DMS114 treated with DMSO at 0.1 percent for 48 hours (cell line): Measurements from ENCODE around the gene TPRG1L.

ENCODE experiments used
- DNase-seq: peaks from one replicate; lab custom pipeline; 2025; ENCODE audit not compliant: unreplicated experiment; lab: John Stamatoyannopoulos, UW

TPRG1L gene

DNA sequence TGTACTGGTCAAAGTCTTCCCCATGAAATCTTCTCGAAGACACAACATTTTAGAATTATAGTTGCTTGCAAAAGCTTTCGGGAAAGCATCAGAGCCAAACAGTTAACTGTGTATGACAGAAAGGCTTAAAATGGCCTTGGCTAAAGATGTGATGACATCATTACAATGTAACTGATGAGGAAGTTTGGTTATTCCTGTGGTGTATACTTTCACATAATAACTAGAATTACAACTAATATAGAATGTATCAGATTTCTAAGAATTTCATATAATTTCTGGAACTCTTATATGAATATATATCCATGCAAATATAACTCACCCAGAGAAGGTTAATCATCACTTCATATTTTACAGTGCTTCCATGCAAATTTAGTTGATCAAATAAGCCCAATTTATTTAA lies 35.9 kb downstream of the TPRG1L start:
- no peak for DNase-seq

DNA sequence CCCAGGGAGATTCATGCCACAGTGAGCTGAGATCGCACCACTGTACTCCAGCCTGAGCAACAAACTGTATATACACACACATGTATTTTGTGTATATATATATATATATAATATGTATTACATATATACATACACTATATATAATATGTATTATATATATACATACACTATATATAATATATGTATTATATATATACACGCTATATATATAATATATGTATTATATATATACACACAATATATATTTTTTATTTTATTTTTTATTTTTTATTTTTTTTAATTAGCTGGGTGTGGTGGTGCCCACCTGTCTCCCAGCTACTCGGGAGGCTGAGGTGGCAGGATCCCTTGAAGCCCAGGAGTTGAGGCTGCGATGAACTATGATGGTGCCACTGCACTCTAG lies 36.8 kb downstream of the TPRG1L start:
- DNase-seq = no peak

DNA sequence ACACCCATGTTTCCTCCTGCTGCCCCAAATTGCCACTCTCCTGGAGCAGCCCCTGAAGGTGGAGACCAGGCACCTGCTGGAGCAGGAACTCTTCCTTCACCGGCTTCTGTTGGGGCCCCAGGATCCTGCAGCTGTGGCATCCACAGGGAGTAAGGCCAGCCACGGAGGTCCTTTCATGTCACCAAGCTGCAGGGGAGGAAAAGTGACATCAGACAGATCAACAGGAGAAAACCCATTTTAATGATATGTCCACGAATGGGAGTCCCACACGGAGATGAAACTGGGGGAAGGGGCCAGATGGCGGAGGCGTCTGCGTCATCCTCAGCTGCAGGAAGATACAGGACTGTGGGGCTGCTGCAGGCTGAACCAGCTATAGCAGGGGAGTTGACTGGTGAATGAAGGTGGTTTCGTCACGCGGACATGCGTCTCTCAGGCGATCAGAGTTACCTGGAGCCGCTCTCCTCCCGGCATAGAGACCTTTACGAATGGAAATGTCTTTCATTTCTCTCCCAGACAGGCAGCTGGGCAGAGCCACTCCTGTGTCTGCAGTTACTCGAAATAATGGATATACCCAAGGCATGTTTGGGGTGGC lies 37.4 kb downstream of the TPRG1L start:
- DNase-seq = no peak

DNA sequence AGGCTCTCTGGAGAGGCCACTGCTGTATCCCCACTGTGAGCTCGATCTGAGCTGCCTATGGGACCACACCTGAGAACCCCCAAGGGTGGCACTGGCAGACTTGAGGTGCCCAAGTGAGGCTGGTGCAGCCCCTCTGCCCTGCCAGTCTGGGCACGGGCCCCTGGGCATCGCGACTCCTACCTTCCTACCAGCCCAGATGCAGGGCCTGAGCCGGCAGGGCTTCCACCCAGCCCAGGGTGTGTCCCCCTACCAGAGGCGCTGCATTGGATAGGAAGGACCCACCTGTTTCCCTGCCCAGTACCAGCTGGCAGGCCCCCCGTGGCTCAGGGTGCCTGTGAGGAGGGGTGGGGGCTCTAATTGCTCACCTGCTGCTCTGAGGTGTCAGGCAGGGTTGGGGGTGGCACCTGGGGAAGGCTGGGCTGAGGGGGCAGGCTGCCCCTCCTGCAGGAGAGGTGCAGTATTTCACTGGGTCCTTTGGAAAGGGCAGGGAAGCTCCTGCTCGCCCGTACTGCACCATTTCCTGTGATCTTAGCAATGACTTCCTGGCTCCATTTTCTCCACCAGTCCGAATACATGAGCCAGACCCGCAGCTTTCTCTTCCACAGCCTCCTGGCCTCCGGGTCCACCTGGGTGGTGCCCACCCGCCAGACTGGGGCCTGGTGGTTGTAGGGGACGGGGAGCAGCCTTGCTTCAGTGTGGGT lies 39.3 kb downstream of the TPRG1L start:
- DNase-seq = no peak

DNA sequence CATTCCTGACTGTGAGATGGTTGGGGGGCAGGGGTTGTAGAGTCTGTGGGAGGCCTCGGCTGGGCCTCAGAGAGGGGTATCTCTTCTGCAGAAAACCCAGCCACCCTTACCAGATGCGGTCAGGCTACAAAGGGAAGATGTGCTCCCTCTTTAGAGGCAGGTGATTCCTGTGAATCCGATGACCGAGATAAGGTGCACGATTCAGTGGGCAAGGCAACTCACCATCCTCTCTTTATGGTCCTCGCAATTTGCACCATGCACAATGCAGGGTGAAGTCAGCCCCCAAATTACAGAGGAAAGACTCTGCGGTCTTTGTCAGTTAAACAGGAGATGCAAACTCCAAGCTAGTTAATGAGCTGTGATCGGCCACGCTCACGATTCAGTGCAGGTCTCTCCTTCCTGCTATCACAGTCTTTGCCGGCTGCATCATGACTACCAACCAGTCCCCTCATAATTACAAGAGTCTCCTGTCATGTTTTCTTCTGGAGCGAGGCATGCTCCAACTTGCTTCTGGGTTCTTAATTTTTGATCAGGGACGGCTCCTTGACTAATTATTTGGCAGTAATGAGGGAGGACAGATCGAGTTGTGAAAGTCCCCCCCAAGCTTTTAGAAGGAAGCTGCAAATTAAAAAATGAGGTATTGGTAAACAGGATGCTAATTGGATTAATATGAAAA lies 40.0 kb downstream of the TPRG1L start:
- no peak for DNase-seq

DNA sequence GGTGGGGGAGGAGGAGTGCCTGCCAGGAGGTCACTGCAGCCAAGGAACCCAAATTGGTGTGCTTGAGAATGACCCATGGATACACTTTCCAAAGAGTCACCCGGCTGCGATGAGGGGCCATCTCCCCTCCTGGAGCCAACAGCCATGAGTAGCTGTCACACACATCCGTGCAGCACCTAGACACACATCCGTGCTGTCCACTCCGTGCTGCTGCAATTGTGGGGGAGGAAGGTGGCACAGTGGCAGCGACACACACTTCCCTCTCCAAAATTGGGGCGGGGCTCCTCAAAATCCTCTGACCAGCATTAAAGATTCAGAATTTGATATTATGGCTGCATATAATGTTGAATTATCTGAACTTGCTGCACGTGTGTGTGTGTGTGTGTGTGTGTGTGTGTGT lies 43.3 kb downstream of the TPRG1L start:
- DNase-seq = no peak

DNA sequence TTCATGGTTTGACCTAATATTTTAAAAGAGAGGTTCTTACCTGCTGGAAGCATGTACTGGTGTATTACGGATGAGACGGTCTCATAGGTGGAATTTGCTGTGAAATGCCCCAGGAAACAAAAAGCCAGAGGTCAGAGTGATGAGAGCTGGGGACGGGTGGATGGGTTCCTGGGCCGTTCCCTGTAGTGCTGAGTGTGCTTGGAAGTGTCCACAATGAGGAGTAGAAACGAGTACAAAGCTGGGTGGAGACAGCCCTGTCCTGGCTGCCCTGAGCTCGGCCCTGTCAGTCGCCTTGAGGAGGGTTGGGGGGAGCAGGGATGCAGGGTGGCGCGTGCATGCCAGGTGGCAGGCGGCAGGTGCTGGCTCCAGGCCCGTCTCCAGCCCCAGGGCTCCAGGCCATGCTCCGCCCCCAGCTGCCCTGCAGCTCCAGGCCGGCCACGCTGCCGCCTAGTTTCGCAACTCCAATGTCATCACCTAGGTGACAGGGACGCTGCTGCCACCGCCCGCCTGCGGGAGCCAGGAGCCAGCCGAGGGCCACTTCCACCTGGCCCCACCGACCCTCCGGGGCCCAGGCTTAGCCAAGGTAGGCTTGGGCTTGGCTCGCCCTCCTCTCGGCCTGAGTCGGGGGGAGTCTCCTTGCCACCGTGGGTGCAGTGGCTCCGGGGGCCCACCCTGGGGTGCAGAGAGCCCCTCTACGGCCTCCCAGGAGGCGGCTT lies 43.9 kb downstream of the TPRG1L start:
- no peak for DNase-seq

DNA sequence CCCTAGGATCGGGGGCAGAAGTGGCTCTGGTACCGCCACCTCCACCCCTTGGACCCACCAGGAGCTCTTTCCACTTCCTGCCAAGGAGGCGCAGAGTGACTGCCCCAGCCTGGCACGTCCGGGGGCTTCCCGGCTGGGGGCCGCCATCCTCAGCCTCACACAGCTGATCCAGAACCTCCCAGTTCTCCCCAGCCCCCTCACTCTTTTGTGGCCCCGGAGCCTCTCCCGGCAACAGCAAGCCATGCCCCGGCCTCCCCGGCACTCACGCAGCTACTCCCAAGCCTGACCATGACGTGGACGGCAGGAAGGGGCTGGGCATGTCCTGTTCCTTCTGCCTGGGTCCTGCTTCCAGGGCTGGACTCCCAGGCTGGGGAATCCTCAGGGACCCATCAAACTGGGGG lies 44.6 kb downstream of the TPRG1L start:
- DNase-seq = no peak

DNA sequence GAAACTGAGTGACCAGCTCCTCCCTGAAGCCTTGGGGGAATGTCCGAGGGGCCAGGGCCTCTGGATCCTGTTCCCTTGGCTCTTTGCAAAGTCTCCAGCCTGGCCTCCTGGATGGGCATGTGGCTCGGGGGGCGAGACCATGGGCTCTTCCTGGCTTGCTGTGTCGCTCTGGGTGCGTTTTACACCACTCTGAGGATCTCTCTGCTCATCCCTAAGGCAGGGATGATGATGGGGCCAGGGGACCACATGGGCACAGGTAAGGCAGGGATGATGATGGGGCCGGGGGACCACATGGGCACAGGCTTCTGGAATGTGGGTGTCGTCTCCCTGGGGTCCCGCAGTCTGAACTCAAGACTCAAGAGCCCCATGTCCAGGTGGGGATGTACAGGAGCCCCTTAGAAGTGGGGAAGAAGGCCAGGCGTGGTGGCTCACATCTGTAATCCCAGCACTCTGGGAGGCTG lies 45.2 kb downstream of the TPRG1L start:
- no peak for DNase-seq

DNA sequence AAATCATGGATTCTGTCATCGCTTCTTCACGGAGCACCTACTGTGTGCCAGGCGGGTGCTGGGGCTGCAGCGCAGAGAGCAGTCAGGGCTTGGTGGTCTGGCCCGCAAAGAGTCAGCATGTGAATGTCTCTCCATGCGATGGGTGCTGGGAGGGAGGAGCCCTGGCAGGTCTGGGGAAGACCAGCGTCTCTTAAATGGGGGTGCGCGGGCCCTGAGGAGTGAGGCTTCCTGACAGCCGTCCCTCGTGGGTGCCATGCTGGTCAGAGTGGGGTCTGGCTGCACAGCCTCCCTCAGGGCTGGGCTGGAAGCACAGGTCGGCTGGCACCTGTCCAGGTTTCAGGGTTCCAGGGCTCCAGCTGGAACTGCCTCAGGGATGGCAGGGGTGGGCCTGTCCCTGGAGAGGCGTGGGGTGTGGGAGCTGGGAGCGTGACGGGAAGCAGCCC lies 46.0 kb downstream of the TPRG1L start:
- DNase-seq = no peak

DNA sequence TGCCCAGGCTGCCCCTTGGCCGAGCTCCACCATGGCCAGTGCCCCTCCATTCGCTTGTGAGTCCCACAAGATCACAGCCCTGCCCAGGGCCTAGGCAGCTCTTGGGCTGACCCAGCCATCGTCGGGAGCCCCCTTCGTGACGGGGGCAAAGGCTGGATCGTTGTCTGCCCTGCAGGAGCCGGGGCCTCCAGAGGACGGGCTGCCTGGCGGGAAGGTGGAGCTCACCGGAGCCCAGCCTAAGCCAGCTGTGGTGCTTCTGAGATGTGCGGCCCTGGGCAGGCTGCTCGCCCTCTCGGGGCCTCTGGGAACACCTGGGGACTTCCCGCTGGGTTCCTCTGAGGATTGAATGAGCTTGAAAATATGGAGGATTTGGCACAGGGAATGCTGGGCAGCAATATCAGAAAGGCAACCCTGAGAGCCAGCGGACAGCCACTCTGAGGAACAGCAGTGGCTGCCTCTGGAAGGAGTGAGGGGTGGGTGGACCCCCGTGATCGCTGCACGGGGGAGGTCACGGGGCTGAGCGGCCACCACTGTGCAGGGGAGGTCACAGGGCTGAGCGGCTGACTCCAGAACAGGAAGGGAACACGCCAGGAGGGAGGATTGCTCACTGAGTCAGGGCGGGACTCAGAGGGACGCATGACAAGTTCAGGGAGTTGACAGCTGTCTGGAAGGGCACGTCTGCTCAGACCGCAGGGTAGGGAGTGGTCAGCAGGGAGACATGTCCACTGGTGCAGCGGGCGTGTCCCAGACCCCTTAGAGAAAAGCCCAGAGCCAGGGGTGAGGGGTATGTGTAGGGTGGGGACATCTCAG lies 46.8 kb downstream of the TPRG1L start:
- DNase-seq = no peak

DNA sequence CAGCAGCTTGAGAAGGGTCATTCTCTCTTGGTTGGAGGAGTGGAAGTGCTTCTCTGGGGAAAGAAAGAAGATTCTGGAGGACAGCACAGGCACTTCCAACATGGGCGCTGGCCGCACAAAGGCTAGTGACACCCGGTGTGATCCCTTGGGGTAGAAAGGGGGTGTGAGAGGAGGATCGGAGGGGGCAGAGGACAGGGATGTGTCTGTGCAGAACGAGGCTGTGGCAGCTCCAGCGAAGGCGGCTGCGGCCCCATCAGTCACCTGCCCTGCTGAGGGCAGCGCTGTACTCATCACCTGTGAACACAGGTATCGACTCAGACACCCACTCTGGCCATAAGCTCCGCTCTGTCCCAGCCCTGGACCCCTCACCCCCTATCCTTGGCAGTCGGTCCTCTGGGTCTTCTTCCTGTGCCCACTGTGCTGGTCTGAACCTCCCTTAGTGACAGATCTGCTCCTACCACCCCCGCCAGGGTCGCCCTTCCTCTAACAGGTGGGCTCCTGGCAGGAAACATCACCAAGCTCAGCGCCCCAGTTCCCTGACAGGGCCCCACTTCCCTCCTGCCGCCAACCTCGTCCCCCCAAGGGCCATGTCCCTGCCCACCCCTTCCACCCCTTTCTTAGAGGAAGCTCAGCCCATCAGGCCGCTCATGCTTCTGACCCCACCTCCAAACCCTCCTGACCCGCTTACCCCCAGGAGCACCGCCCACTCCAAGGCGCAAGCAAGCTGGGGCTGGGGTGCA lies 47.6 kb downstream of the TPRG1L start:
- DNase-seq = no peak

DNA sequence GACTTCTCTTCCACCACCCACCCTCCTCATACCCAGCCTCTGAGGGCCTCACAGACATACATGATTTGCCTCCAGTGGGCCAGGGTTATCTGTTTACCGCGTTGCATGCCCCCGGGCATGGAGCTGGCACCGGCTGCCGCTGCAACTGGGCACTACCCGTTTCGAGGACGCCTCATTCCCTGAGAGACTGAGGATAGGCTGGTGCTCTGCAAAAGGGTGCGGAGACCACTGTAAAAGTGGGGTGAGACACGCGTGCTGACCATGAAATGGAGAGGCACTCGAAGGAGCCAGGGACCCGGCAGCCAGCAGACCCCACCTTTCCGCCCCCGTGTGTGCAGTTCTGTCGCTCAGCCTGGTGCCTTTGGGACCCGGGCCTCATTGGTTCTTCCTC lies 48.2 kb downstream of the TPRG1L start:
- DNase-seq = no peak

DNA sequence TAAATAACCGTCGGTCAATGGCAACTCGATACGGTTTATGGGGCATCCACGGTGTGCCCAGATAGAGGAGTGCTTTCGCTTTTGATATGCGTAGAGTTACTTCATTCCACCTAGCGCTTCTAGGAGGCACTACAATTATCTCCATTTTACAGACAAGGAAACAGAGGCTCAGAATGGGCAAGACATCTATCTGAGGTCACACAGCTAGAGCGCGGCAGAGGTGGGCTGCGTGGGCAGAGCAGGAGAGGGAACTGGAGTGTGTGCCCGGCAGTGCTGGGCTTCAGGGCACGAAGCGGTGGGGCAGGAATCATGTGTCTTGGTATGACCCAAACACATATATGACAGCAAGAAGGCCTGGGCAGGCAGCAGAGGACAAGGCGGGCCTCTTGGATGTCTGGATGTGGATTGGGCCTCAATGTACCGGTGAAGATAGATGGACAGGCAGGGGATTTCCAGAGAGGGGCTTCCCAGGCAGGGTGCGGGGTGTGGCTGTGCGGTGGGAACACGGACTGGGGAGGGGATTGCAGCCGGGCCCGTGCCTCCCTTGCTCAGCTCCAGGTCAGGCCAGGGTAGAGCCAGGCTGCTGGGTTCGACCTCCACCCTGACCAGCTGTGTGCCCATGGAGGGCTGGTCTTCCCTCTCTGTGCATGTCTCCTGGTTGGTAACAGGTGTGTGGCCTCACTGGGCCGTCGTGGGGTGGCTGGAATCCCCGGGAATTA lies 48.7 kb downstream of the TPRG1L start:
- DNase-seq = no peak

DNA sequence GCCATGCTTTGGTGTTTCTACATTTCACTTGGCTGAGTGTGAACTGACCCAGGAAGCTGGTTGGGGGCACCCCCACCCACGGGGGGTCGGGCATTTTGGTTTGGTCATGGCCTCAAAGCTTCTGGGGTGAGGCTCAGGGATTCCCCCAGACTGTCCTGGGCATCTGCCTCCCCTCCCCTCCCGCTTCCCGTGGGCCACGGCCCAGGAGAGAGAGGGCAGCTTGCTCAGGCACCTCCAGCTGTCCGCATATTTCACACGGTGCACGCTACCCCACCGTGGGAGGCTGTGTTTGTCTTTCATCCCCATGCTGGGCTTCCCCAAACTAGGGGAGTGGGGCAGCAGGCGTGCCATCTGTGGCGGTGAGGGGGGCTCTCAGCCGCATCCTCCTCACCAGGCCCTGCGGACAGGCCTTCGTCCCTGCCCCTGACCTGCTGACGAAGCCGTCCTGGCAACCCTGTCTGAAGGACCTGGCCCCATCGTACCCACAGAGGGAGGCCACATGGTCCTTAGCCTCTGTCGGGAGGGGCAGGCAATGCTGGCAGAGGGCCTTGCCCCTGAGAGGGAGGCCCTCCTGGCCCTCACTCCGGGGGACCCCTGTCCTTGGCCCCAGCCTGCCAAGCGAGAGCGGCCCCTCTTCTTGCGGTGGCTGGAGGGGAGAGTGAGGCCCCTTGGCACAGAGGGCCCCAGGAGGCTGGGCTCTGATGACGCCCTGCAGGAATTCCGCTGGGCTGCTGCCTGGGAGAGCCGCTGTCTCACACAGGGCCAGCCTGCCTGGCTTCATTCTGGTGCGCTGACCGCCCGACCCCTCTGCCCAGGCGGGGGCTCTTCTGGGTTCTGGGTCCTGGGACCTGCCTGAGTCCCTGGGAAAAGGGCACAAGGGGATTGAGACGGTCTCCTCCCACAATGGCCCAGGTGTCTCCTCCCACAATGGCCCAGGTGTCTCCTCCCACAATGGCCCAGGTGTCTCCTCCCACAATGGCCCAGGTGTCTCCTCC lies 49.6 kb downstream of the TPRG1L start:
- DNase-seq = no peak

DNA sequence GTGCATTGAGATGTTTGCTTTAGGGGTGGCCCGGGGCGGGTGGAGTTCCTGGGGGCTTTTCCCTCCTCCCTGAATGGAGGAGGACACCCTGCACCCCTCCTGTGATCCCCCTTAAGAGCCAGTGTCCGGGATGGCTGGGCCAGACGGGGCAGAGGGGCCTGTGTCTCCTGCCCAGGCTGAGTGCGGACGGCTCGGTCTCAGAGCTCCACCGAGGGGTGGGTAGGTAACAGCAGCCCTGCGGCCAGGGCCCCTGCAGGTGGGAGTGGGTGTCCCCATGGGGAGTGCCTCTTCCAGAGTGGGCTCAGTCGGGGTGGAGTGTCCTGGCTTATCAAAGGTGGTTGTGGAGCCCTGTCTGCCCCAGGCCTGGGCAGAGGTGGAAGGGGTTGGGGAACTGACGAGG lies 50.6 kb downstream of the TPRG1L start:
- no peak for DNase-seq

DNA sequence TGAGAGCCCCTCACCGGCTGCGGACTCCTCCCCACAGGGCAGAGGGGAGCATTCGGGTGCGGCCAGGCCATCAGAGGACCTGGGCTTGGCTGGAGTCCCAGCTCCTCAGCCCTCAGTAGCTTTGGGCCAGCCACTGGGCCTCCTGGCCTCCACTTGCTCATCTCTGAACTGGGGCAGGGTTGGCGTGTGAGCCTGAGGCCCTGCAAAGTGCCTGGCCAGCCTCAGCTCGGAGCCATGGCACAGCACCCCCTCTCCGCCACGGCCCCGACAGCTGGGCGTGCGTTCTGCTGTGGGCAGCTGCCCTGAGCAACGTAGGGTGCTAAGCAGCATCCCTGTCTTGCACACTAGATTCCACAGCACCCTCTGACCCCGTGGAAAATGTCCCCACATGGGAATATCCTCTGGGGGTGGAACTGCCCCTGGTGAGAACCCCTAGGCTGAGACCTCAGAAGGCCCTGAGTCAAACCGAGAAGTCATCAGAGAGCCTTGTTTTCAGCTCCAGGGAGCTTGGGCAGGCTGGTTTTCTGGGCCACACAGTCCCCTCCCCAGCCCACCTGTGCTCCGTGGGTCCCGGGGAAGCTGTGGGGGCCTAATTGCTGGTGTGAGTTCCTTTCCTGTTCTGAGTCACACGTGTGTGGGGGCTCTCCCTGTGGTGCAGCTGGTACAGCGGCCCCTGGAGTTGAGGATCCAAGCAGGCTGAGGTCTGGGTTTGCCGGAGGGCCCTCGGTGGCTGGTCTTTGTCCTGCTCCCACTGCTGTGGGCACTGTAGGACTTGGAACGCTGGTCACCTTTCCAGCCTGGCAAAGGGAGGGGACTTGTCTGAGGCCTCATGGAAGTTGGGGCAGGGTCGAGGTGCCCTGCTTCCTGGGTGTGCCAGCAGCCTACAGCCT lies 52.0 kb downstream of the TPRG1L start:
- no peak for DNase-seq
